HEK293 (cell line): ENCODE data around the gene NFATC1.

Experiments used
- CTCF ChIA-PET: fragments of 350-600 bp; formaldehyde crosslinking; extraction: SDS; loops from one replicate; lab custom pipeline; 2021; ENCODE audit warnings: antibody characterized with exemption; lab: Yijun Ruan, JAX
- POLR2A ChIA-PET: fragments of 300-600 bp; formaldehyde crosslinking; extraction: SDS; loops from one replicate; lab custom pipeline; 2020; ENCODE audit warnings: antibody characterized with exemption, inconsistent platforms; lab: Yijun Ruan, JAX
- H3K27ac ChIP-seq: fragments of 200-500 bp; sonication (Bioruptor generic); 2 replicates; pipeline ENCODE4 v1.5.1; 2014; ENCODE audit warnings: low read depth, low read length, control low read depth, inconsistent platforms; ENCODE audit errors: extremely low read depth
- H3K36me3 ChIP-seq, 2 experiments: fragments of 200-500 bp in 1 of 2; sonication (Bioruptor generic) in 1 of 2; 1 replicate in 1 of 2; 2 replicates in 1 of 2; pipeline ENCODE4 v1.5.1; 2014 to 2017; ENCODE audit warnings: inconsistent platforms in 2 of 2, low read length in 2 of 2; ENCODE audit not compliant: control insufficient read depth in 2 of 2, insufficient read depth in 1 of 2
- H3K4me1 ChIP-seq: fragments of 200-500 bp; sonication (Bioruptor generic); 2 replicates; pipeline ENCODE4 v1.5.1; 2014; ENCODE audit warnings: mild to moderate bottlenecking, low read length, inconsistent platforms; ENCODE audit not compliant: control insufficient read depth, insufficient read depth
- H3K4me3 ChIP-seq: 2 replicates; pipeline ENCODE4 v1.5.1; 2011; ENCODE audit warnings: low read depth, mild to moderate bottlenecking, control low read depth, low read length, moderate library complexity
- H3K9me3 ChIP-seq: fragments of 200-500 bp; sonication (Bioruptor generic); 2 replicates; pipeline ENCODE4 v1.5.1; 2014; ENCODE audit warnings: low read depth, low read length, inconsistent platforms; ENCODE audit not compliant: control insufficient read depth, insufficient read depth
- ZBTB21 ChIP-seq: fragments of 450-650 bp; formaldehyde crosslinking; IDR thresholded peaks from 2 replicates; pipeline ENCODE4 v1.5.1; 2017; ENCODE audit warnings: missing biosample characterization, missing genetic modification characterization
- ZEB2 ChIP-seq: fragments of 450-650 bp; formaldehyde crosslinking; IDR thresholded peaks from 2 replicates; pipeline ENCODE4 v1.5.1; 2016; ENCODE audit warnings: missing biosample characterization, missing genetic modification characterization
- ZNF133 ChIP-seq: fragments of 450-650 bp; formaldehyde crosslinking; IDR thresholded peaks from 2 replicates; pipeline ENCODE4 v1.5.1; 2016; ENCODE audit warnings: missing biosample characterization, missing genetic modification characterization
- ZNF157 ChIP-seq: fragments of 450-650 bp; formaldehyde crosslinking; IDR thresholded peaks from 2 replicates; pipeline ENCODE4 v1.5.1; 2016; ENCODE audit warnings: missing biosample characterization, missing genetic modification characterization
- ZNF174 ChIP-seq: fragments of 450-650 bp; formaldehyde crosslinking; IDR thresholded peaks from 2 replicates; pipeline ENCODE4 v1.5.0; 2017; ENCODE audit warnings: missing biosample characterization, mild to moderate bottlenecking, missing genetic modification characterization
- ZNF175 ChIP-seq: fragments of 450-650 bp; formaldehyde crosslinking; IDR thresholded peaks from 2 replicates; pipeline ENCODE4 v1.5.1; 2016; ENCODE audit warnings: missing biosample characterization, missing genetic modification characterization
- ZNF223 ChIP-seq: fragments of 450-650 bp; formaldehyde crosslinking; IDR thresholded peaks from 2 replicates; pipeline ENCODE4 v1.5.1; 2016; ENCODE audit warnings: missing biosample characterization, missing genetic modification characterization
- ZNF248 ChIP-seq: fragments of 450-650 bp; formaldehyde crosslinking; IDR thresholded peaks from 2 replicates; pipeline ENCODE4 v1.5.1; 2017; ENCODE audit warnings: missing biosample characterization, missing genetic modification characterization
- ZNF350 ChIP-seq: fragments of 450-650 bp; formaldehyde crosslinking; IDR thresholded peaks from 2 replicates; pipeline ENCODE4 v1.5.0; 2017; ENCODE audit warnings: missing biosample characterization, mild to moderate bottlenecking, missing genetic modification characterization
- ZNF394 ChIP-seq: fragments of 450-650 bp; formaldehyde crosslinking; IDR thresholded peaks from 2 replicates; pipeline ENCODE4 v1.5.1; 2016; ENCODE audit warnings: missing biosample characterization, missing genetic modification characterization, mild to moderate bottlenecking, moderate library complexity, borderline replicate concordance
- ZNF449 ChIP-seq: fragments of 450-650 bp; formaldehyde crosslinking; IDR thresholded peaks from 2 replicates; pipeline ENCODE4 v1.5.1; 2017; ENCODE audit warnings: missing biosample characterization, mild to moderate bottlenecking, missing genetic modification characterization, moderate library complexity
- ZNF560 ChIP-seq: fragments of 450-650 bp; formaldehyde crosslinking; IDR thresholded peaks from 2 replicates; pipeline ENCODE4 v1.5.1; 2017; ENCODE audit warnings: missing biosample characterization, missing genetic modification characterization, borderline replicate concordance
- ZNF561 ChIP-seq: fragments of 450-650 bp; IDR thresholded peaks from 2 replicates; pipeline ENCODE4 v1.5.1; 2018; ENCODE audit warnings: missing biosample characterization, missing genetic modification characterization, borderline replicate concordance
- ZNF704 ChIP-seq: fragments of 450-650 bp; formaldehyde crosslinking; IDR thresholded peaks from 2 replicates; pipeline ENCODE4 v1.5.1; 2016; ENCODE audit warnings: missing biosample characterization, missing genetic modification characterization
- TF ChIP-seq, protein P1 (sequence below): fragments of 450-650 bp; IDR thresholded peaks from 2 replicates; pipeline ENCODE4 v1.5.1; 2018; ENCODE audit warnings: missing biosample characterization, missing genetic modification characterization
- TF ChIP-seq, protein P2 (sequence below): fragments of 450-650 bp; formaldehyde crosslinking; conservative IDR thresholded peaks from 2 replicates; pipeline ENCODE4 v1.5.1; 2016; ENCODE audit warnings: low read depth, missing biosample characterization, missing genetic modification characterization

The NFATC1 gene

DNA sequence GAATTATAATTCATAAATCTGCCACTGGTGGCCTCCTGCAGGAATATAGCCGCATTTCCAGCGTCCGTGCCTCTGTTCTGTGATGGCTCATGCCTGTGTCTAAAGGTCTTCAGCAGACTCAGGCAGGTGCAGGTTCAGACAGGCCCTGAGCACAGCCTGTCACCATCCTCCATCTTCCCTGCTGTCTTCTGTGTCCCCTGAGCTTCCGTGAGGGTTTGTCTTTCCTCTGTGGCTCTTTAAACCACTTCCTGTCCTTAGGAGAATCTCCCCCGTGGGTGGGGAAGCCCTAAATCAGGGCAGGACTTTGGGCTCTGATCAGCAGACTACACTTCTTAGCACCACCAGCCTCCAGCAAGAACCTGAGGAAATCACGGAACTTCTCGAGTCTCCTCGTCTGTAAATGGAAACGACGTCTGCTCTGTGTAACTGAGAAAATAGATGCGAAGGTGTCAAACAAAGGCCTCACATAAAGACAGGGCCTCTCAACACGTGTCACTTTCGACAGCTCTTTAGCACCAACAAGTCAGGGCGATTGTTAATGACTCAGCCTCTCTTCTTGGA is 24.1 kb upstream of the NFATC1 start:
- H3K9me3 ChIP-seq = no peaks in the 10 kb centered on the region
- H3K4me1 ChIP-seq = no peaks in the 10 kb centered on the region
- no peak overlapping the region for H3K27ac ChIP-seq
- CTCF ChIA-PET = no interaction called here
- POLR2A ChIA-PET = no interaction called here
- H3K4me3 ChIP-seq = no peak overlapping the region
- TF ChIP-seq, protein P1, sequence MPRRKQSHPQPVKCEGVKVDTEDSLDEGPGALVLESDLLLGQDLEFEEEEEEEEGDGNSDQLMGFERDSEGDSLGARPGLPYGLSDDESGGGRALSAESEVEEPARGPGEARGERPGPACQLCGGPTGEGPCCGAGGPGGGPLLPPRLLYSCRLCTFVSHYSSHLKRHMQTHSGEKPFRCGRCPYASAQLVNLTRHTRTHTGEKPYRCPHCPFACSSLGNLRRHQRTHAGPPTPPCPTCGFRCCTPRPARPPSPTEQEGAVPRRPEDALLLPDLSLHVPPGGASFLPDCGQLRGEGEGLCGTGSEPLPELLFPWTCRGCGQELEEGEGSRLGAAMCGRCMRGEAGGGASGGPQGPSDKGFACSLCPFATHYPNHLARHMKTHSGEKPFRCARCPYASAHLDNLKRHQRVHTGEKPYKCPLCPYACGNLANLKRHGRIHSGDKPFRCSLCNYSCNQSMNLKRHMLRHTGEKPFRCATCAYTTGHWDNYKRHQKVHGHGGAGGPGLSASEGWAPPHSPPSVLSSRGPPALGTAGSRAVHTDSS (tag by site-specific recombination) = no peak
- TF ChIP-seq ZBTB21 (no peak), ZNF560 (no peak), ZNF561 (tag by site-specific recombination) (no peak), ZNF174 (tag by site-specific recombination) (no peak), ZNF248 (tag by site-specific recombination) (no peak), ZNF175 (tag by site-specific recombination) (no peak), ZNF704 (tag by site-specific recombination) (no peak), ZNF350 (tag by site-specific recombination) (no peak), ZNF394 (tag by site-specific recombination) (no peak), ZNF133 (no peak), ZNF157 (tag by site-specific recombination) (no peak)
- TF ChIP-seq, protein P2, sequence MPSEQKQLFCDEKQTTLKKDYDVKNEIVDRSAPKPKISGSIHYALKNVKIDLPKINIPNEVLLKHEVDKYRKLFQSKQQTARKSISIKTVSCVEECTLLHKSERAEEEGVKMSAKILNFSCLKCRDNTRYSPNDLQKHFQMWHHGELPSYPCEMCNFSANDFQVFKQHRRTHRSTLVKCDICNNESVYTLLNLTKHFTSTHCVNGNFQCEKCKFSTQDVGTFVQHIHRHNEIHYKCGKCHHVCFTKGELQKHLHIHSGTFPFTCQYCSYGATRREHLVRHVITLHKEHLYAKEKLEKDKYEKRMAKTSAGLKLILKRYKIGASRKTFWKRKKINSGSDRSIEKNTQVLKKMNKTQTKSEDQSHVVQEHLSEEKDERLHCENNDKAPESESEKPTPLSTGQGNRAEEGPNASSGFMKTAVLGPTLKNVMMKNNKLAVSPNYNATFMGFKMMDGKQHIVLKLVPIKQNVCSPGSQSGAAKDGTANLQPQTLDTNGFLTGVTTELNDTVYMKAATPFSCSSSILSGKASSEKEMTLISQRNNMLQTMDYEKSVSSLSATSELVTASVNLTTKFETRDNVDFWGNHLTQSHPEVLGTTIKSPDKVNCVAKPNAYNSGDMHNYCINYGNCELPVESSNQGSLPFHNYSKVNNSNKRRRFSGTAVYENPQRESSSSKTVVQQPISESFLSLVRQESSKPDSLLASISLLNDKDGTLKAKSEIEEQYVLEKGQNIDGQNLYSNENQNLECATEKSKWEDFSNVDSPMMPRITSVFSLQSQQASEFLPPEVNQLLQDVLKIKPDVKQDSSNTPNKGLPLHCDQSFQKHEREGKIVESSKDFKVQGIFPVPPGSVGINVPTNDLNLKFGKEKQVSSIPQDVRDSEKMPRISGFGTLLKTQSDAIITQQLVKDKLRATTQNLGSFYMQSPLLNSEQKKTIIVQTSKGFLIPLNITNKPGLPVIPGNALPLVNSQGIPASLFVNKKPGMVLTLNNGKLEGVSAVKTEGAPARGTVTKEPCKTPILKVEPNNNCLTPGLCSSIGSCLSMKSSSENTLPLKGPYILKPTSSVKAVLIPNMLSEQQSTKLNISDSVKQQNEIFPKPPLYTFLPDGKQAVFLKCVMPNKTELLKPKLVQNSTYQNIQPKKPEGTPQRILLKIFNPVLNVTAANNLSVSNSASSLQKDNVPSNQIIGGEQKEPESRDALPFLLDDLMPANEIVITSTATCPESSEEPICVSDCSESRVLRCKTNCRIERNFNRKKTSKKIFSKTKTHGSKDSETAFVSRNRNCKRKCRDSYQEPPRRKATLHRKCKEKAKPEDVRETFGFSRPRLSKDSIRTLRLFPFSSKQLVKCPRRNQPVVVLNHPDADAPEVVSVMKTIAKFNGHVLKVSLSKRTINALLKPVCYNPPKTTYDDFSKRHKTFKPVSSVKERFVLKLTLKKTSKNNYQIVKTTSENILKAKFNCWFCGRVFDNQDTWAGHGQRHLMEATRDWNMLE = no peak
- TF ChIP-seq, all 188 proteins: peak for 0
- no peaks in the 10 kb centered on the region for H3K36me3 ChIP-seq

GRCh38 chr18:79372461-79372860 is 23.3 kb upstream of the NFATC1 start:
- Histone ChIP-seq H3K27ac (no peak overlapping the region), H3K4me1 (no peaks in the 10 kb centered on the region), H3K4me3 (no peak overlapping the region), H3K36me3 (peaks cover 0 to 3% of the 10 kb centered on the region in 2 experiments; a peak in 1 of 3 replicates), H3K9me3 (no peaks in the 10 kb centered on the region)
- TF ChIP-seq ZNF223 = no peak
- TF ChIP-seq ZEB2 (tag by site-specific recombination) = no peak
- no peak for TF ChIP-seq ZNF449 (tag by site-specific recombination)
- no peak for TF ChIP-seq ZNF175 (tag by site-specific recombination)
- CTCF ChIA-PET = interaction anchor here (0.7 kb wide), 2 partner anchors 21 to 372 kb away, joined by 3 to 5 read pairs; no protein-coding TSS in a partner anchor
- POLR2A ChIA-PET = no interaction called here
